Activated CD8-positive, alpha-beta memory T cell treated with anti-CD3 and anti-CD28 coated beads for 1 hour (primary cell): ENCODE data around the gene INSC.
"Not testable (repeated sequence)": the region's sequence is repeated elsewhere in the genome, so short reads cannot be mapped to it uniquely, and the experiment has no call there.

Source experiments
- DNase-seq, 2 donors: peaks; one replicate each; pipeline ENCODE4 v3.0.0-alpha.2; 2020; ENCODE audit warnings: low read depth in 1 of 2; ENCODE audit errors: extremely low read depth in 1 of 2

INSC gene, protein sequence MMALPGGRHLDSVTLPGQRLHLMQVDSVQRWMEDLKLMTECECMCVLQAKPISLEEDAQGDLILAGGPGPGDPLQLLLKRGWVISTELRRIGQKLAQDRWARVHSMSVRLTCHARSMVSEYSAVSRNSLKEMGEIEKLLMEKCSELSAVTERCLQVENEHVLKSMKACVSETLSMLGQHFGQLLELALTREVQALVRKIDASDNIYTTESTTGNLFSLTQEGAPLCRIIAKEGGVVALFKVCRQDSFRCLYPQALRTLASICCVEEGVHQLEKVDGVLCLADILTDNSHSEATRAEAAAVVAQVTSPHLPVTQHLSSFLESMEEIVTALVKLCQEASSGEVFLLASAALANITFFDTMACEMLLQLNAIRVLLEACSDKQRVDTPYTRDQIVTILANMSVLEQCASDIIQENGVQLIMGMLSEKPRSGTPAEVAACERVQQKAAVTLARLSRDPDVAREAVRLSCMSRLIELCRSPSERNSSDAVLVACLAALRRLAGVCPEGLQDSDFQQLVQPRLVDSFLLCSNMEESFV

DNA sequence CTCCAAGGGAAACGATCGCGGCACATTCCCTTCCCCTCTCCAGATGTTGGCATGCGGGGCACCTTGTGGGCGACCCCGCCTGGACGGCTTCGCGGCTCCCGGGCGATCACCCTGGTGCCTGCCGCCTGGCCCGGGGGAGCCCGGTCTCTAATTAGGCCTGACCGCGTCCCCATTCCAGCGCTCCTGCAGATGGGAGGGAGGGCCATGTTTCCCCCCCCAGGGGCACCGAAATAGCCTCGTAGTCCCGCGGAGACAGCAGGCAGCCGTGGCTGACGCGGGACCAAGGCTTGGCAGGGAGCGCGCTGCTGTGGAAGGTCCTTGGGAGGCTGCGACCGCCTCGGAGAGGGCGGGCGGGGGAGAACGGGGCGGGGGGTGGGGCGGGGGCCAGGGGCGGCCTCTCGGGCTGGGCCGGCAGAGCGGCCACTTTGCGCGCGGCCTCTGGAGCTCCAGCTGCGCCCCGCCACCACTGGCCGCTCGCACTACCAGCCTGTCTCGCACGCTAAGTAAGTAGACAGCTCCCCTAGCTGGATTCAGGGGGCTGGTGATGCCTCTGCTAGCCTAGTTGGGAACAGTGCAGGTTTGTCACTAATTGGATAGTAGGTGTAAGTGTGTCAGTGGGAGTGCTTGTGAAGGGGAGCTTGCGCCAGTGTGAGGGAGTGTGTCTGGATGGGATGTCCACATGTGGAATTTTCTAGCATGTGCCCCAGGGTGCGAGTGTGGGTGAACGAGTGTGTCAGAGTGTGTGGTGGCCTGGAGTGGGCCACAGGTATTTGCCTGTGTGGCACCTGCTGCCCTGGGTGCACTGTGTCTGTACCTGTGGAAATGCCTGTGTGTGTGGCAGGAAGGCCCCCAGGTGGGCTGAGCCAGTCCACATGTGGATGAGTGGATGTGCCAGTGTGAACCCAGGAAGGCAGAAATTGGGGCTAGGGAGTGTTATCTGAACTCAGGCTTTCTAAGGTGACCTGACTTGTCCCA lies at the start of gene INSC:
Gene INSC, plus strand, starts transcription at position 423 of the 975 bp plus-strand sequence. CDS start 34,252 bp downstream, outside the sequence.
- no peak for DNase-seq

DNA sequence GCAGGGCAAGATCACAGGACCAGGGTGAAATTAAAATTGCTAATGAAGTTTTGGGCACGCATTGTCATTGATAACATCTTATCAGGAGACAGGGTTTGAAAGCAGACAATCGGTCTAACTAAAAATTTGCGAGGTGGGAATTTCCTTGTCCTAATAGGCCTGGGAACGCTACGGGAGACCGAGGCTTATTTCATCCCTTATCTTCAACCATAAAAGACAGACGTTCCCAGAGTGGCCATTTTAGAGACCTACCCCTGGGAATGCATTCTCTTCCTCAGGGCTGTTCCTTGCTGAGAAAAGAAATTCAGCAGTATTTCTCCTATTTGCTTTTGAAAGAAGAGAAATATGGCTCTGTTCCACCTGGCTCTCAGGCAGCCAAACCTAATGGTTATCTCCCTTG lies 45.0 kb upstream of the INSC start:
- not testable (repeated sequence) for DNase-seq

DNA sequence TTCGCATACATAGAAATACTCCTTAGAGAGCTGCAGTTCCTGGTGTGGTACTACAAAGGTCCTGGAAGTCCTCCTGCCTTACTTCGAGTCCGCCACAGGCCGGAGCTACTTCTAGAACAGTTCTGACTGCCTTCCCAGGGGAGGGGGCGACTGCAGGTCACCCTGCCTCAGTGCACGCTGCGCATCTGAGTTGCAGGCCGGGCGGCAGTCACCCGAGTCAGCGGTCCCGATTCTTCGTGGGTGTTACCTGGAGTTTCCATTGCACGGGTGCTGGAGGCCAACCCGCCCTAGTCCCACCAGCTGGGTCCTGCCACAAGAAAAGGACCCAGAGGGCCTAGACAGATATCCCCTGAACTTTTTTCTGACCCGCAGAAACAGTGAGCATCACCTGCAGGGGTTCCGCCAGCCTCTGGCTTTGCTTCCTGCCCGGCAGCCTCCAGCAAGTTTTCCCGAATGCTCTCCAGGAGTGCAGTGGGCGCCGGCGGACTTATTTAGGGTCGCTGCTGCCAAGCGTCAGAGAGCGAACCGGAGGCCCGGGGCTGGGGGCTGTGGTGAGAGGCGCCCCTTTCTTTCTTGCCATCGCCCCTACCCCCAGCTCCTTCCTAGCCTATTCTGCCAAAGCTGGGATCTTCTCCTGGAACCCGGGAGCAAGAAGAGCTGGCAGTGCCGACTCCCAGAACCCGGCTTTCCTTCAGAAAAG lies 43.0 kb upstream of the INSC start:
- DNase-seq: no peak

DNA sequence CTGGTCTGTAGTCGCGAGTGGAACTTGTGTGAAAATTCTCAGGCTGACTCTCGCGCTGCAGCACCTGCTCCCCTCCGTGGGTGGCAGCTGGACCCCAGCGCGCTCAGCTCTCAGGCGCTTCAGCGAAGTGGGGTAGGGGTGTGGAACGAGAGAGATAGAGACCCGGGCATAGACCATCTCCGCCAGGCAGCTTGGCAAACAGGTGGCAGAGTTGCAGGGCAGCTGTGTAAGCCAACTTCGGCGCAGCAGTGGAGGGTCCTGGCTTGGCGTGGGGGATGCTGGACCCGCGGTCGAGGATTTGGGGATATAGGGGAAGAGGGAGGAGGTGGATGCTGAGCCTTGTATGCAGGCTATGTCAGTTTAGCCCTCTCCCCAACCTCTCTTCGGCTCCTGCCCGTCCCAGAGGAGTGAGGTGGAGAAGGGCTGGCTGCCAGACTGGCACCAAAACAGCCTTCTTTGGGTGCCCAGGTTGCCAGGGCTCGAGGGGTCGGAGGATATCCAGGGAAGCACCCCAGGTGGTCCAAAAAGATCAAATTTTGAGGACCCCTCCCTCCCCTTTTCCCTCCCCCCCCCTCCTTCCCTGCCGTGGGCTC lies 42.1 kb upstream of the INSC start:
- no peak for DNase-seq

DNA sequence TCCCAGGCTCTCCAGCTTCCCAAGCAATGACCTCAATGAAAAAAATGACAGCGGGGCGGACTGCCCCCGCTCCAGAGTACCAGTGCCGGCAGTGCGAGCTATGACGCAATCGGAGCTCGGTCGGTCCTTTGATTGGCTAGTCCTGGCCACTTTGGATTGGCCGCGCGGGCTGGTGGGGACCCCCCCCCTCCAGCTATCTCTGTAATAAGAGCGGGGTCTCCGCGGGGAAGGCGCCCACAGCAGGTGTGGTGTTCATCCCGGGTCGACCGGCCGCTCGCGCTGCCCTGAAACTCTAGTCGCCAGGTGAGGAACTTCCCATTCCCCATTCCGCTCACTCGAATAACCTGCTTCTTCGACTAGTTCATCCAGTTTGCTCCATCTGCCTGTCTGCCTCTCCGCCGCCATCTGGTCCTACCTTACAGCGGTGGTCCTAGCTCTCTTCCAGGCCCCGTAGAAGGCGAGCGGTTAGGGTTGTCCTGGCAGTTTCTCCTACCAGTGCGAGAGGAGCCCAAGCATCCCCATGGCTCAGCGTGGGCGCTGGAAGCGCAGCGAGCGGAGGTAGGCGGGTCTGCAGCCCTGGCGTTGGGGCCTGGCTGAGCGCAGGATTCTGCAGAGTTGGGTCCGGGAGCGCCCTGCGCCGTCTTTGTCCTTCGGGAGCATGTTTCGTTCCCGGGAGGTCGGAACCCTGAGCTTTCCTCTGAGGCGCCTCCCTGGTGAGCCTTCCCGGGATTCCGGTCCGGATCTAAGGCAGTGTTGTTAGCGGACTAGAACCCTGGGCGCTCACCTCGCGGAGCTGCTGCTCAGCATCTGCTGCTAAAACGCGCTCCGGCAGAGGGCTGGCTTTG lies 41.1 kb upstream of the INSC start, which contains the start of gene CALCB:
Gene CALCB, plus strand, starts transcription at position 233 of the 845 bp plus-strand sequence. CDS start 1,126 bp downstream, outside the sequence.
- DNase-seq: no peak

DNA sequence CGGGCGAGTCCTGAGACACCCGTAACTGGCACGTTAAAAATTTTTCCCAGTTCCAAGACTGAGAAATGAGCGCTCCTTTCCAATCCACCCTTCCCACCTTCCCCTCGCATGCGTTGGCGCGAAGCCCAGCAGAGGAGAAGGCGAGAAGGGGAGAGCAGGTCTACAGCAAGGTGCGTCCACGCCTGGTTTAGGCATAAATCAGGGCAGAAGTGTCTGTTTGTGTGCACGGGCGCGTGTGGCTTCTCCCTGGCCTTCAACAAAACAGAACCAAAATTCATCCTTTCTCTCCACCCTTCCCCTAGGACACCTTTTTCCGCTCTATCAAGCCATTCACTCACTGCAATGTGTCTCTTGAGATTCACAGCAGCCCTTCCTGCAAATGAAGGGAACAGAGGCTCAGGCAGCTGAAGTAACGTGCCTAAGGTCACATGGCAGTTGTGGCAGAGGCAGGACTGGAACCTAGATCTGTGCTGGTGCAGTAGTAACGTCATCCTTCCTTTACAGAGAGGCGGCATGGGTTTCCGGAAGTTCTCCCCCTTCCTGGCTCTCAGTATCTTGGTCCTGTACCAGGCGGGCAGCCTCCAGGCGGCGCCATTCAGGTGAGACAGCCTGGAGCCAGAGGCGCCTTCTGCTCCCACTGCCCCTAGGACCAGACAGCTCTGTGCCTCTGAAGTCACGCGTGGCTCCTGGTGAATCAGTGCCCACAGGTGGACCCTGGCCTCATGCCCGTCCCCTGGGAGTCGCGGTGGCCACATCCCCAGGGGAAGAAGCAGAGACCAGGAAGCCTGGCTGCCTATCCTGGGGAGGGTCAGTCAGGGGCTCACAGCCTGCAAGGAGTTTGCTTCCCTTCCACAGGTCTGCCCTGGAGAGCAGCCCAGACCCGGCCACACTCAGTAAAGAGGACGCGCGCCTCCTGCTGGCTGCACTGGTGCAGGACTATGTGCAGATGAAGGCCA lies 40.2 kb upstream of the INSC start:
- peak; percentile 60 to 74 for DNase-seq

DNA sequence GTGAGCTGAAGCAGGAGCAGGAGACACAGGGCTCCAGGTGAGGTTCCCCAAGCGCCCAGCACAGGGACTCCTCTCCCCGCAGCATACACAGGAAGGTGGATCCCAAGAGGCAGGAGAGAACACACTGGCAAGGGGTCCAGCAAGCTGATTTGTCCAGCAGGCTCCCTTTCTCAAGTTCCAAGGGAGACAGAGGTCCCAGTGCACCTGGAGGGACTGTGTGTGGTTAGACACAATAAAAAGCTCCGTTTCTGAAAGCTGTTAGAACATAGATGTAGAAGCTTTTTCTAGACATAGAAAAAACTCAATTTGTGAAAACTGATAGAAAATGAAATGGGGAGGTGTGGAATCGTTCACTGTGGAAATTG lies 39.6 kb upstream of the INSC start:
- no peak for DNase-seq

DNA sequence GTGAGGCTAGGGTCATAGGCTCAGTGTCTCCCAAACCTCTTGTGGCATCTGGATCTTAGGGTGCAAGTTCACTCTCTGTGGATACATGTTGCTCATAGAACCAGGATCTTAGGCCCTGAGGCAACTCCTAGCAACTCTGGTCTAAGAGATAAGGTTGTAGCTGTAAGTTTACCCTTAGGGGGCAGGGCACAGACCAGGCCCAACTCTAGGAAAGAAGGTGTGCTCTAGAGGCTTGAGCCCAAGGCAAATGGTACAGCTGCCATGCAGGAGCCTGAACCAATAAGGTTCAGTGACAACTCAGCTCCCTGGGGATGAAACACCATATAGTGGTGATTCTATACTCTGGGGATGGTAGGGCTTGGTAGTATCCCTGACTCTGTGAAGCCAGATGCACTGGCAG lies 23.5 kb upstream of the INSC start:
- no peak for DNase-seq

DNA sequence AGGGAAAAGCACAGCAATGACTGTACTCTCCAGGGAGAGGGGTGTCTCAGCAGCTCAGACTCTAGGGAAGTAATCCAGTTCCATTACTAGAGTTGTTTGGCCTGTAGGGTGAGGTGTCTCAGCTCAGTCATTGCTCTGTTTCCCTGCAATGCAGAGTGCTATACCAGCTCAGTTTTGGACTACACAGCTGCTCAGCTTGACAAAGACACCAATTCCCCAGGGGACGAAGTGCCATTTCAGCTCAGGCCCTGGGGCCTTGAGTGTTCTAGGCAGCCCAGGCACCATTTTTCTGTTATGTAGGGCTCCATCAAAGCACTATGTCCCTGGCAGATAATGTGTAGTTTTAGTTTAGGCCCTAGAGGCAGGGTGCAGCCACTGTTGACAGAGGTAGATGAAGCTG lies 23.1 kb upstream of the INSC start:
- DNase-seq: no peak

DNA sequence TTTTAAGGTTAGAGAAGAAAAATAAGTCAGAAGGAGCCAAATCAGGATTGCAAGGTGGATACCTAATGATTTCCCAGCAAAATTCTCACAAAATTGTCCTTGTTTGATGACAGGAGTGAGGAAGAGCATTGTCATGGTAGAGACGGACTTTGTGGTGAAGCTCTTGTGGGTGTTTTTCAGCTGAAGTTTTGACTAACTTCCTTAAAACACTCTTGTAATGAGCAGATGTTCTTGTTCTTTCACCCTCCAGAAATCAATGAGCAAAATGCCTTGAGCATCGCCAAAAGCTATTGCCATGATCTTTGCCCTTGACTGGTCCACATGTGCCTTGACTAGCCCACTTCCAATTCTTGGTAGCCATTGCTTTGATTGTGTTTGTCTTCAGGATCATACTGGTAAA lies 21.3 kb upstream of the INSC start:
- DNase-seq: no peak

DNA sequence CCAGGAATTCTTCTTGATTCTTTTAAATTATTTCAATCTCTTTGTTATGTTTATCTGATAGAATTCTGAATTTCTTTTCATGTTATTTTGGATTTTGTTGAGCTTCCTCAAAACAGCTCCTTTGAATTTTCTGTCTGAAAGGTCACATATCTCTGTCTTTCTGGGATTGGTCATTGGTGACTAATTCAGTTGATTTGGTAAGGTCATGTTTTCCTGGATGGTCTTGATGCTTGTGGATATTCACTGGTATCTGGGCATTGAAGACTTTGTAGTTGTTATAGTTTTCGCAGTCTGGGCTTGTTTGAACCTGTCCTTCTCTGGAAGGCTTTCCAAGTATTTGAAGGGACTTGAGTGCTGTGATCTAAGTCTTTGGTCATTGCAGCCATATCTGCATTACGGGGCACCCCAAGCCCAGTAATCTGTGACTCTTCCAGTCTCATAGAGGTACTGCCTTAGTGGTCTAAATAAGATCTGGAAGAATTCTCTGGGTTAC lies 18.9 kb upstream of the INSC start:
- no peak for DNase-seq

DNA sequence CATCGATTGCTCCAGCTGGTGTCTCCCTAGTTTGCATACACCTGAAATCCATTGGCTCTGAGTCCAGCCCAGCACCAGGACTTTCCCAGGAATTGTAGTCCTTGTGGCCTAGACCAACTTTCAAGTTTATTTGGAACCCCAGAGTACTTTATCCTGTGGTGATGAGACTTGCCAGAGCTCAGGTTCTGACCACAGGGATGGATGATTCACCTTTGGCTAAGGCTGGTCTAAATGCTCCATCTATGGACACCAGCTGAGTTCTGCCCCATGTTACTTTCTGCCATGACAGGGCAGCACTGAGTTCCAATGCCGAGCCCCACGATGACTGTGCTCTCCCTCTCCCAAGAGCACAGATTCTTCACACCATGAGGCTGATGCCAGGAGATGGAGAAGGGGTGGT lies 17.3 kb upstream of the INSC start:
- DNase-seq: no peak

DNA sequence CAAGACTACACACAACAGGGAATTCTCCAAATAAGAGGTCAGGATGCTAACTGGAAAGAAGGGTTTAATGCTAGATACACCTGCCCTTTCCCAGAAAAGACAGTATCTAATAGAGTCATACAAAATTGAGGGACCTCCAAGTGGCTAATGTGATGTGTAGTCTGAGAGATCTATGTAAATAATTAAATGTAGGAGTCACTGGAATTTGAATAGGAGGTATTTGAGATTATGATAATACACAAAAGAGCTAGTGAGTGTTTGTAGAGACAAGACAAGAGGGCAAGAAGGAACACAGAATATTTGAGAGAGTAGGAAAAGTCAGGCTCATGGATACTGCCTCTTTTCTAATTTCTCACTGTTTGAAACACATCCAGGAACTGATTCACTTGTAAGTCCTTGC lies 15.5 kb upstream of the INSC start:
- no peak for DNase-seq

DNA sequence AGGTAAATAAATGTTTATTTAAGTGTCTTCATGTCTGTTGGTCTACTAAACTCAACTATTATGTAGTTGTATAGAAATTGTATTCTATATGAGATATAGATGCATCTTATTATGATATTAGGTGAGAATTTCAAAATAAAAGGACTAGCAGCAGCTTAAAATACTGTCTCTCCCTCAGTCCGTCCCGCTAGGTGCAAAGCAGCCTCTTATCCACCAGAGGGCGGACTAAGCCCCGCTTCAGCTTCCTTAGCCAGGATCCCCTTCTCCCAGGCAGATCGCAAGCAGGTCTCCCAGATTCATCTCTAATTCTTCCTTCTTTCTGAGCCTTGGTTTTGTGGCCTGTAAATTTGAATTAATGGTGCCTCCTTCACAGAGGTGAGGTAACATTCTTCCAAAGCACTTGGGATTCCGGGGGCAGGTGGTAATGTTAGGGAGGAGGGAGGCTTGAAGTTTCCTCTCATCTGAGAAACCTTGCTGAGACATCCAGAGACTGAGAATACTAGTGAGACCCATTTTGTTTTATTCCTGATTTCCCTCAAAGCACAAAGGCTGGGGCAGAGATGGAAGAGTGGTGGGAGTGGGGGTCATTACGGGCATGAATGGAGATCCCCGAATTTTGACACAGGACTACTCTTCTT lies 13.5 kb upstream of the INSC start:
- peak in 1 of 2 donors; percentile 19 for DNase-seq

DNA sequence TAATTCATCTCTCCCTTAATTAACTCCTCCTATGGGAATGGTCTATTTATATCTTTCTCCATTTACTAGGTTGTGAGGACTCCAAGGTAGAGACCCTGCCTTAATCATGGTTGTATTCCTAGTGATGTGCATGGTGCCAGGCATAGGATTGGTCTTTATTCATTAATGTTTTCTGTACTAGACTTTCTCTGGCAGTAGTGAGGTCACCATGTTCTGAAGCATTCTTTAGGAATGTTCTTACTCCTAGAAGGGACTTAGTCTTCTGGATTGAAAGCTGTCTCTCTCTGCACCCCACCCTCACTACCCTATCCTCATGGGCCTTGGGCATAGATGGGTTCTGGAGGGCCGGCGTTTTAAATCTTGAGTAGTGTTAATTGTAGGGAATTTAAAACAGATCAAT lies 10.6 kb upstream of the INSC start:
- DNase-seq: no peak

DNA sequence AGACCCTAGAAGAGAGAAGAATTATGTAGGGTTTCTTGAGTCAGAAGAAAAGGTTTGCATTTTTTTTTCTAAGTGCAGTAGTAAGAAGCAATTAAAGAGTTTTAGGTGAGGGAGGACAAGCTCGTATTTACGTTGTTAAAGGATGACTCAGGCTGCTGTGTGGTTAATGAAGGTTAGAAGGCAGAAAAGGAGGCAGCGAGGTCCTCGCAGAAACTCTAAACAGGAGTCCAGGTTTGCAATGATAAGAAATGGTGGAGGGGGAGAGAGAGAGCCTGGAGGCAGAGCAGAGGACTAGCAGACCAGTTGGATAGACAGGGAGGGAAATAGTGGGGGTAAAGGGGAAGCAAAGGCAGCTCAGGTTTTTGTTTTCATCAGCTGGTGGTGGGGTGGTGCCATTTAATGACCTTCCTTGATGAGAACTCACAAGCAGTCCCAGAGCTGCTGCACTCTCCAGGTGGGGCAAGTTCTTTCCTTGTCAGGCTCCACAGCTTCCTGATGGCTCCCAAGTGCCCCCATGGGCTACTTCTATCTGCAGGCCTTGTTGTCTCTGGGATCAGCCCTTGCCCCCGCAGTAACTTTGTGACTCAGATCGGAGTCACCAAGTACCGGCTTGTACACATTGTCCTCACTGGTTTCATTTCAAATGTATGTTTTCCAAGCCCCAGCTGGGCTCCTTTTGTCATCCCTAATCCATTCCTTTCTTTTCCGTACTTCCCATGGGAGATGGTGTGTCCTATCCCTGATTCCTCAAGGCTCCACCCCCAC lies 8.3 kb upstream of the INSC start:
- no peak for DNase-seq
